Muscle of leg (tissue), 11 donors: ENCODE results near the gene FAM120B. TPM values are rescaled to one million over a fixed set of nuclear protein-coding genes. Genes with fewer than 3 reads are reported as not detected.
A peak's percentile ranks its signal among the peaks of the same experiment; 100 is the strongest.
"Not testable (repeated sequence)": the region's sequence is repeated elsewhere in the genome, so short reads cannot be mapped to it uniquely, and the experiment has no call there.

Source experiments
- DNase-seq: peaks from one replicate; pipeline ENCODE4 v3.0.0; 2013
- H3K27ac ChIP-seq: one replicate; pipeline ENCODE4 v1.5.1; 2013; ENCODE audit warnings: mild to moderate bottlenecking, low read length, control low read depth
- H3K27me3 ChIP-seq: one replicate; pipeline ENCODE4 v1.6.1; 2013; ENCODE audit warnings: low read length; ENCODE audit not compliant: control insufficient read depth, insufficient read depth
- H3K36me3 ChIP-seq: one replicate; pipeline ENCODE4 v1.6.1; 2013; ENCODE audit warnings: low read length; ENCODE audit not compliant: control insufficient read depth, insufficient read depth
- H3K4me1 ChIP-seq: one replicate; pipeline ENCODE4 v1.6.1; 2013; ENCODE audit warnings: low read length; ENCODE audit not compliant: control insufficient read depth, insufficient read depth
- H3K4me3 ChIP-seq: one replicate; pipeline ENCODE4 v1.5.1; 2013; ENCODE audit warnings: low read length, control low read depth
- H3K9me3 ChIP-seq: replicated peaks from 2 replicates; pipeline ENCODE4 v1.6.1; 2013; ENCODE audit warnings: low read depth, low read length; ENCODE audit not compliant: control insufficient read depth
- WGBS: methylation state at CpG from one replicate; pipeline ENCODE4 v1.1.5; 2013; ENCODE audit warnings: missing lambda C conversion rate; ENCODE audit not compliant: insufficient coverage; 5-methylcytosine and 5-hydroxymethylcytosine counted together
- polyA plus RNA-seq, 8 donors: library from polyadenylated mRNA; unstranded; fragments of 120-200 nt; gene quantifications; one replicate each; pipeline versions ENCODE4 v1.2.1 to v1.2.3, GENCODE V29; 2013; ENCODE audit warnings: inconsistent platforms in 1 of 8, low replicate concordance in 1 of 8; ENCODE audit not compliant: insufficient read length in 8 of 8, insufficient read depth in 1 of 8
- total RNA-seq: library from RNA; stranded (reverse); fragments of 120-200 nt; gene quantifications from one replicate; pipeline ENCODE4 v1.2.4, GENCODE V29; 2013

The FAM120B gene
- total and polyA plus RNA-seq, 9 donors: 19.6 to 29.7 (median 24.7) TPM

DNA sequence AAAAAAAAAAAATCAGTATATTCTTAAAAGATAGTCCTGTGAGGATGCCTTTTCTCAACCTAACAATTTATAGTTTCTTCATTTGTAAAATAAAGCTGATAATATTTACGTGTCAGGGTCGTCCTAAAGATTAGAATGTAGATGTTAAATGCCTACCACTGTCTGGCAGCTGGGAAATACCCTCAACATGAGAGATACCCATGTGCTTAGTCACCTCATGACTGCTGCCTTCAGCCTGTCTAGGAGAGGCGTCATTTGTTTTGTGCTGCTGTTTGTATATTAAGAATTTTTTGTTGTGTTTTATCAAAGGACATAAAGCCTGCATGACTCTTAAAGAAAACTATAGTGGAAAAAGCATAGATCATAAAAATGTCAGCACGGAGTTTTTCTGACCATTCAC lies 9.5 kb downstream of the FAM120B start:
- Histone ChIP-seq H3K4me1 (peaks cover 7% of the 10 kb centered on the region), H3K9me3 (no peaks in the 10 kb centered on the region), H3K27me3 (no peaks in the 10 kb centered on the region), H3K27ac (no peak overlapping the region), H3K36me3 (peaks cover 33% of the 10 kb centered on the region), H3K4me3 (no peak overlapping the region)
- no CpG with 5 or more reads among the region's 4 CpGs for WGBS
- DNase-seq: no peak

DNA sequence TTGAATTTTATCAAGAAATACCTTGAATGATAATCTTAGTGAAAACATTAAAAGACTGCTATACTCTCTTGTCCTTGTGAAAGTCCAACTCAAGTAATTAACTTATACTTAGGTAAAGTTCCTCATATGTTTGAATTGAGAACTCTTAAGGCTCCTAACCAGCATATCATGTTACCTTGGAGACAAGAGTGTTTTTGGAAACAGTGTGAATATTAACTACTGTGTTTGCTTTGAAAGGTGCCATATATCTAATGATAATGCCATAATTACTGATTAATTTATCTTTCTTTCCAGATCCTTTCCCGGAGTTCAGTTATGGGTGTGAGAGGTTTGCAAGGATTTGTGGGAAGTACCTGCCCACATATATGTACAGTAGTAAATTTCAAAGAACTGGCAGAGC lies 10.5 kb downstream of the FAM120B start:
- no CpG with 5 or more reads among the region's 1 CpG for WGBS
- H3K27me3 ChIP-seq: no peaks in the 10 kb centered on the region
- H3K27ac ChIP-seq: no peak overlapping the region
- H3K4me3 ChIP-seq: no peak overlapping the region
- H3K9me3 ChIP-seq: no peaks in the 10 kb centered on the region
- H3K4me1 ChIP-seq: peaks cover 7% of the 10 kb centered on the region
- peaks cover 31% of the 10 kb centered on the region for H3K36me3 ChIP-seq
- DNase-seq: no peak

DNA sequence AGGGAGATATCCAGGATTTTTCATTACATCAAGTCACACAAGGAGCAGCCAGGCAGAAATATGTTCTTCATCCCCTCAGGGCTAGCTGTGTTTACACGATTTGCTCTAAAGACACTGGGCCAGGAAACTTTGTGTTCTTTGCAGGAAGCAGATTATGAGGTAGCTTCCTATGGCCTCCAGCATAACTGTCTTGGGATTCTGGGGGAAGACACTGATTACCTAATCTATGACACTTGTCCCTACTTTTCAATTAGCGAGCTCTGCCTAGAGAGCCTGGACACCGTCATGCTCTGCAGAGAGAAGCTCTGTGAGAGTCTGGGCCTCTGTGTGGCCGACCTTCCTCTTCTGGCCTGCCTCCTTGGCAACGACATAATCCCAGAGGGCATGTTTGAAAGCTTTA lies 11.2 kb downstream of the FAM120B start:
- no peak overlapping the region for H3K4me3 ChIP-seq
- H3K36me3 ChIP-seq: peaks cover 33% of the 10 kb centered on the region
- no peaks in the 10 kb centered on the region for H3K27me3 ChIP-seq
- no peak overlapping the region for H3K27ac ChIP-seq
- peak; percentile 18 for DNase-seq
- 61% methylated on average over 2 of the region's 5 CpGs for WGBS
- H3K4me1 ChIP-seq: peaks cover 7% of the 10 kb centered on the region
- H3K9me3 ChIP-seq: no peaks in the 10 kb centered on the region

DNA sequence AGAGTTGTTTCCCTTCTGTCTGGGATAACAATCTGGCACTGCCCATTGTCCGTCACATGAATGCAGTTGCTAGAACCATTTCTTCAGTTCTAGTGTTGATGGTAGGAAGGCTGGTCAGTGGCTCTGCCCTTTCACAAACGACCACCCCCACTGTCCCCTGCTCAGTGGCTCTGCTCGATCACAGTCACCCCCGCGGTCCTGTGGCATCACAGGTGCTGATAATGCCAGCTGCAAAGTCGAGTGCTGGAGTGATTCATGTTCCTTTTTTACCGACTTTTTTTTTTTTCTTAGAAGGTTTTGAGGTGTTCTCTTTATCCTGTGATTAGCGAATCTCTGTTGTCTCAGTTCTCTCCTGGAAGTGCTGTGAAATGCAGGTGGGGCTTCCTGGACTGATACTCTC lies 22.8 kb downstream of the FAM120B start:
- peaks cover 46% of the 10 kb centered on the region for H3K36me3 ChIP-seq
- H3K4me1 ChIP-seq: no peaks in the 10 kb centered on the region
- H3K4me3 ChIP-seq: no peak overlapping the region
- no peak for DNase-seq
- no peaks in the 10 kb centered on the region for H3K27me3 ChIP-seq
- WGBS: no CpG with 5 or more reads among the region's 8 CpGs
- H3K9me3 ChIP-seq: no peaks in the 10 kb centered on the region
- H3K27ac ChIP-seq: no peak overlapping the region

DNA sequence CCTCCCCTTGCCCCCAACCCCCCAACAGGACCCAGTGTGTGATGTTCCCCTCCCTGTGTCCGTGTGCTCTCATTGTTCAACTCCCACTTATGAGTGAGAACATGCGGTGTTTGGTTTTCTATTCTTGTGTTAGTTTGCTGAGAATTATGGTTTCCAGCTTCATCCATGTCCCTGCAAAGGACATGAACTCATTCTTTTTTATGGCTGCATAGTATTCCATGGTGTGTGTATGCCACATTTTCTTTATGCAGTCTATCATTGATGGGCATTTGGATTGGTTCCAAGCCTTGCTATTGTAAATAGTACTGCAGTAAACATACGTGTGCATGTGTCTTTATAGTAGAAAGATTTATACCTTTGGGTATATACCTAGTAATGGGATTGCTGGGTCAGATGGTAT lies 28.6 kb downstream of the FAM120B start:
- peaks cover 21% of the 10 kb centered on the region for H3K36me3 ChIP-seq
- not testable (repeated sequence) for H3K27ac ChIP-seq, DNase-seq, H3K27me3 ChIP-seq, H3K9me3 ChIP-seq, H3K4me3 ChIP-seq, H3K4me1 ChIP-seq
- no CpG with 5 or more reads among the region's 3 CpGs for WGBS

DNA sequence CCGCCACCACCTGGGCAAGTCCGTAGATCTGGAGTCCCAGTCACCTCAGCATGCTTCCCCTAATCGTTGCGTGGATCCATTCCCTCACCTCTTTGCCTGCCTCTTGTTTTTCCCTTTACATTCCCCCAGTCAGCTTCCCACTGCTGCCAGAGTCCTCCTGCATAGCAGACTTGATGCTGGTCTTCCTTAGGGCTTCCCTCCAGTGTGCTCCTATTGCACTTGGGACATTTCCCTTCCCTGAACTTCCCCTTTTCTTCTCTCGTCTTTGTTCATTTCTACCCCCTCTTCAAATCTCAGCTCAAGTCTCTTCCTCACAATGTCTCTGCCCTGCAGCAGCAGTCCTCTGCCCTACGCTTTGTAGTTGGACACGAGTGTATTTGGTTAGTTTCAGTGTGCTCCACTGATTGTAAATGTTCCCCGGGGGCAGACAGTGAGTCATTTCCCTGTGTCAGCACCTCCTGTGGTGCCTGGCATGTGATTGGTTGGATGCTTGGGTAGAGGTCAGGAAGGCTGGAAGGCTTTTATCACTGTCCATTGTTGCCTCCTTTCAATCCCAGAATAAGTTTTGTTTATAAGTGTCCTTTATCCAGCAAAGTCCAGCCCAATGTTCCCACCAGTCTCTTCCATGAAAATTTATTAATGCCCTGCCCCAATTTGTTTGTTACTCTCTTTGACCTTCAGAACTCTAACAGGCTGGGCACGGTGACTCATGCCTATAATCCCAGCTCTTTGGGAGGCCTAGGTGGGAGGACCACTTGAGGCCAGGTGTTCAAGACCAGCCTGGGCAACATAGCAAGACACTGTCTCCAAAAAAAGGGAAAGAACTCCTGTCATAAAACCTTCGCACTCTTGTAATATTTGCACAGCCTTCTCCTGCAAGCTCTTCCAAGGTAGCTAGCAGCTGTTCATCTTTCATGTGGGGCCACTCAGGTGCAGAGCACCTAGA lies 38.3 kb downstream of the FAM120B start:
- H3K4me1 ChIP-seq: no peaks in the 10 kb centered on the region
- 64% methylated on average over 7 of the region's 10 CpGs for WGBS
- H3K4me3 ChIP-seq: no peak overlapping the region
- H3K9me3 ChIP-seq: no peaks in the 10 kb centered on the region
- H3K36me3 ChIP-seq: peaks cover 38% of the 10 kb centered on the region
- no peaks in the 10 kb centered on the region for H3K27me3 ChIP-seq
- H3K27ac ChIP-seq: no peak overlapping the region
- no peak for DNase-seq

DNA sequence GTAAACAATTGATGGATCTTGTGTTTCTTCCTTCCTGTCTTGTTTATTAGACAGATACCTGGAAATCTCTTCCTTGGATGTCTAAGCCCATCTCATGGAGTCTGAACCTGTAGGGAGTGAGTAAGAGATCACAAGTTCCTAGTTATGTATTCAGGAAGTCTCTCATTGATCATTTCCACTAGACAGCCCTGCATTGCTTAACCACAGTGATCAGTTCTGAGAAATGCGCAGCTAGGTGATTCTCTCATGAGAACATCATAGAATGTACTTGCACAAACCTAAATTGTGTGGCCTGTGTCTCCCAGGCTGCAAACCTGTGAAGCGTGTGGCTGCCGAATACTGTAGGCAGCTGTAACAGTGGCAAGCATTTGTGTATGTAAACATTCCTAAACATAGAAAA lies 39.1 kb downstream of the FAM120B start:
- Histone ChIP-seq H3K27me3 (no peaks in the 10 kb centered on the region), H3K36me3 (peaks cover 44% of the 10 kb centered on the region), H3K4me3 (no peak overlapping the region), H3K9me3 (peaks cover 5% of the 10 kb centered on the region), H3K4me1 (no peaks in the 10 kb centered on the region), H3K27ac (no peak overlapping the region)
- DNase-seq: no peak
- 96% methylated on average over 3 of the region's 3 CpGs for WGBS

DNA sequence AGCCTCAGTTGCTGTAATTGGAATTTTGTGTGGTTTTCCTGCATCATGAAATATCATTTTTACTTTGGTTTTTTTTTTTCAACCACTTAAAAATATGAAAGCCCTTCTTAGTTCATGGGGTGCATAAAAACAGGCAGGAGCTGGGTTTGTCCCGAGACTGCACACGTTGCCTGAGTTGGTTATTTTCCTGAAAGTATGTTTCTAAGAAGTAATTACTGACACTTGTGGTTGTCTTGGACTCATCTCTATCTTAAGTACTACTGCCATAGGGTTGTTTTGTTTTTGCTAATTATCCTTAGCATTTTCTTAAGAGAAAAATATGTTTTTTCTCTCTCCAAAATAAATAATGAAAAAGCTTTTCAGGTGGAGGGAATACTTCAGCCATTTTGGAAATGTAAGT lies 40.1 kb downstream of the FAM120B start:
- DNase-seq: no peak
- WGBS: no CpG with 5 or more reads among the region's 2 CpGs
- H3K27ac ChIP-seq: no peak overlapping the region
- H3K36me3 ChIP-seq: peaks cover 43% of the 10 kb centered on the region
- no peaks in the 10 kb centered on the region for H3K27me3 ChIP-seq
- no peak overlapping the region for H3K4me3 ChIP-seq
- no peaks in the 10 kb centered on the region for H3K4me1 ChIP-seq
- peaks cover 15% of the 10 kb centered on the region for H3K9me3 ChIP-seq

DNA sequence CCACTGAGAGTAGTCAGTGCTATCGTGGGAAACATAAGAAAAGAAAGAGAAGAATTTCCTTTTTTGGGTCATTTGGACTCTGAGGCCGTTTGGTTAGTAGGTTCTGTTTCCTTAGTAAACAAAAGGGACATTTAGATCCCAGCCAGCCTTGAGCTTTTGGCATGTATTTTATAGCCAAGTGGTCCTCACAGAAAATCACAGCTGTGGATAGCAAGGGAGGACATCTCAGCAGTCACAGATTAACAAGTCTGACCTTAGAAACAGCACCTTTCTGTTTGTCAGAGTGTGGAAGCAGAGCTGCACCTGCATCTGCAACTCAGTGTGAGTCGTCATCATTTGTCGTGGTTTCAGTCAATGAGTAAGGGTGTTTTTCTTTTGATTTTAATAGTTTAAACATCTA lies 40.5 kb downstream of the FAM120B start:
- Histone ChIP-seq H3K4me3 (no peak overlapping the region), H3K27ac (no peak overlapping the region), H3K4me1 (no peaks in the 10 kb centered on the region), H3K36me3 (peaks cover 40% of the 10 kb centered on the region), H3K9me3 (peaks cover 18% of the 10 kb centered on the region), H3K27me3 (no peaks in the 10 kb centered on the region)
- 30% methylated on average over 2 of the region's 4 CpGs for WGBS
- DNase-seq: no peak

DNA sequence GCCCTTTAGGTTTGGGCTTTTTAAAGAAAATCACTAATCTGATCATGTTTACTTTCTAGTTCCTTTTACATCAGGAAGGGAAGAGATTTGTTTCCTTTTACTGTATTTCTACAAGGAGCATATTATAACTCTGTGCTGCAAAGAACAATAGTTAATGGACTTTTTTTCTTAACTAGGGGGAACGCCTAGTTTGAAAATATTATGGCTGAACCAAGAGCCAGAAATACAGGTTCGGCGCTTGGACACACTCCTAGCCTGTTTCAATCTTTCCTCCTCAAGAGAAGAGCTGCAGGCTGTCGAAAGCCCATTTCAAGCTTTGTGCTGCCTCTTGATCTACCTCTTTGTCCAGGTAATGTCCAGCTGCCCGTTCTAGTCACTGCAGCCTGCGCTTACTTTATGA lies 41.4 kb downstream of the FAM120B start:
- Histone ChIP-seq H3K27ac (no peak overlapping the region), H3K4me1 (no peaks in the 10 kb centered on the region), H3K9me3 (peaks cover 27% of the 10 kb centered on the region), H3K27me3 (no peaks in the 10 kb centered on the region), H3K36me3 (peaks cover 35% of the 10 kb centered on the region), H3K4me3 (no peak overlapping the region)
- WGBS: 89% methylated on average over 3 of the region's 6 CpGs
- no peak for DNase-seq
